Measurements from ENCODE around the gene GNPTAB. TPM values are rescaled to one million over a fixed set of nuclear protein-coding genes. Genes with fewer than 3 reads are reported as not detected.
A peak's percentile ranks its signal among the peaks of the same experiment; 100 is the strongest.

The GNPTAB gene
- total and polyA plus RNA-seq, 2 of the 13 experiments (the other 11 are each of a cell fraction or from before 2014, with no cell fraction given): 13.6 to 19.4 TPM

GRCh38 chr12:101845137-101845711 lies 14.5 kb upstream of the GNPTAB start:
- DNase-seq (ENCODE audit: low spot score): no peak
- no peaks in the 10 kb centered on the region for H3K36me3 ChIP-seq (replicated peaks in 1 of 2; ENCODE audit: control insufficient read depth in 1 of 2, insufficient read depth in 2 of 2, low read length in 2 of 2)
- ATAC-seq: no peak
- no peaks in the 10 kb centered on the region; a peak in 2 of 5 replicates for H3K27me3 ChIP-seq (ENCODE audit: control insufficient read depth in 1 of 2, insufficient read depth in 2 of 2, low read length in 2 of 2)
- no peaks in the 10 kb centered on the region for H3K79me2 ChIP-seq (ENCODE audit: insufficient read depth, low read length)
- no peak overlapping the region for H3K27ac ChIP-seq (ENCODE audit: extremely low read length, insufficient read depth, low read length)
- H3K4me1 ChIP-seq (ENCODE audit: insufficient read depth, low read length): peaks cover 2% of the 10 kb centered on the region
- POLR2A ChIA-PET: no interaction called here
- intact Hi-C loops (cut with micrococcal nuclease; ENCODE audit: unreplicated experiment): no loop called here
- WGBS (ENCODE audit: low lambda C conversion rate): 49% methylated on average over 5 of the region's 5 CpGs
- TF ChIP-seq TP53 (CRISPR knock-in tag; conservative IDR thresholded peaks at IDR 0.05): no peak
- peak; percentile 36; the same call in 1 of the 2 replicates for TF ChIP-seq RFX1 (IDR thresholded peaks at IDR 0.05)
- CTCF ChIA-PET (ENCODE audit: low intra/inter-chr PET ratio, low total read pairs): no interaction called here
- H4K20me1 ChIP-seq (ENCODE audit: insufficient read depth, low read length): no peaks in the 10 kb centered on the region
- no peak overlapping the region for H3K4me3 ChIP-seq (replicated peaks in 1 of 3; ENCODE audit: insufficient read depth in 1 of 3, low read depth in 2 of 3, low read length in 3 of 3)
- in situ Hi-C loops (cut with HindIII; ENCODE audit: extremely low pct_ligation_motif_present, low pct_unique_long_range_greater_than_20kb): no loop called here
- FAIRE-seq: no peak
- H3K9me3 ChIP-seq (ENCODE audit: low read length): no peaks in the 10 kb centered on the region
- no peak overlapping the region for H3K4me2 ChIP-seq (ENCODE audit: low read depth, low read length)
- no TSS peak for BruUV-seq (replicated peaks)
- no peak overlapping the region for H3K9ac ChIP-seq (ENCODE audit: insufficient read depth, low read depth, low read length)
- H2AFZ ChIP-seq (ENCODE audit: low read length): no peak overlapping the region

GRCh38 chr12:101841069-101841468 lies 10.3 kb upstream of the GNPTAB start:
- POLR2A ChIA-PET: no interaction called here
- WGBS (ENCODE audit: low lambda C conversion rate): 44% methylated on average over 4 of the region's 4 CpGs

More at GRCh38 chr12:101841069-101841468, 10.3 kb upstream of the GNPTAB start:
- peak; percentile 83 for TF ChIP-seq ZNF512 (CRISPR knock-in tag; IDR thresholded peaks at IDR 0.05)
- no peak for TF ChIP-seq HNF4G (IDR thresholded peaks at IDR 0.05; ENCODE audit: borderline replicate concordance, low read depth, low read length)
- no peak for TF ChIP-seq HNF4G (CRISPR knock-in tag; IDR thresholded peaks at IDR 0.05; ENCODE audit: borderline replicate concordance, low read depth)
- no peak for TF ChIP-seq MAFG (CRISPR knock-in tag; IDR thresholded peaks at IDR 0.05)
- no peak overlapping the region for H3K4me2 ChIP-seq (ENCODE audit: low read depth, low read length)
- no peak for ATAC-seq
- H4K20me1 ChIP-seq (ENCODE audit: insufficient read depth, low read length): no peaks in the 10 kb centered on the region
- no peak overlapping the region for H3K9ac ChIP-seq (ENCODE audit: insufficient read depth, low read depth, low read length)
- DNase-seq (ENCODE audit: low spot score): no peak
- H3K27me3 ChIP-seq (ENCODE audit: control insufficient read depth in 1 of 2, insufficient read depth in 2 of 2, low read length in 2 of 2): no peaks in the 10 kb centered on the region; a peak in 2 of 5 replicates
- H2AFZ ChIP-seq (ENCODE audit: low read length): no peak overlapping the region
- no peak overlapping the region for H3K27ac ChIP-seq (ENCODE audit: extremely low read length, insufficient read depth, low read length)
- no peak for FAIRE-seq
- H3K36me3 ChIP-seq (replicated peaks in 1 of 2; ENCODE audit: control insufficient read depth in 1 of 2, insufficient read depth in 2 of 2, low read length in 2 of 2): no peaks in the 10 kb centered on the region
- no peak overlapping the region for H3K4me3 ChIP-seq (replicated peaks in 1 of 3; ENCODE audit: insufficient read depth in 1 of 3, low read depth in 2 of 3, low read length in 3 of 3)
- in situ Hi-C loops (cut with HindIII; ENCODE audit: extremely low pct_ligation_motif_present, low pct_unique_long_range_greater_than_20kb) (no loop called here), intact Hi-C loops (cut with micrococcal nuclease; ENCODE audit: unreplicated experiment) (no loop called here)
- peaks cover 7% of the 10 kb centered on the region for H3K4me1 ChIP-seq (ENCODE audit: insufficient read depth, low read length)
- no TSS peak for BruUV-seq (replicated peaks)
- no peaks in the 10 kb centered on the region for H3K9me3 ChIP-seq (ENCODE audit: low read length)
- no peaks in the 10 kb centered on the region for H3K79me2 ChIP-seq (ENCODE audit: insufficient read depth, low read length)
- CTCF ChIA-PET (ENCODE audit: low intra/inter-chr PET ratio, low total read pairs): no interaction called here
